Superior temporal gyrus (tissue), 1 donor: ENCODE results near the gene FHIT.
"Not testable (repeated sequence)": the region's sequence is repeated elsewhere in the genome, so short reads cannot be mapped to it uniquely, and the experiment has no call there.

Experiments
- DNase-seq: peaks from one replicate; pipeline ENCODE4 v3.0.0-alpha.2; 2016; ENCODE audit errors: extremely low spot score

The FHIT gene

GRCh38 chr3:60707452-60708020, 543.7 kb downstream of the FHIT start:
- no peak for DNase-seq

- no peak for DNase-seq
Observed at GRCh38 chr3:60703956-60704736, 547.1 kb downstream of the FHIT start.

GRCh38 chr3:60703008-60703407, 548.2 kb downstream of the FHIT start:
- DNase-seq = no peak

- DNase-seq = no peak
Observed at GRCh38 chr3:60698117-60698516, 553.1 kb downstream of the FHIT start.

GRCh38 chr3:60697132-60697531, 554.1 kb downstream of the FHIT start:
- DNase-seq = no peak

- DNase-seq = no peak
Observed at GRCh38 chr3:60696428-60697125, 554.7 kb downstream of the FHIT start.

GRCh38 chr3:60675424-60675823, 575.8 kb downstream of the FHIT start:
- no peak for DNase-seq

GRCh38 chr3:60674870-60675269, 576.4 kb downstream of the FHIT start:
- DNase-seq = no peak

GRCh38 chr3:60673123-60673522, 578.1 kb downstream of the FHIT start:
- no peak for DNase-seq

GRCh38 chr3:60672337-60672736, 578.9 kb downstream of the FHIT start:
- not testable (repeated sequence) for DNase-seq

GRCh38 chr3:60669636-60670035, 581.6 kb downstream of the FHIT start:
- no peak for DNase-seq

GRCh38 chr3:60660026-60660425, 591.2 kb downstream of the FHIT start:
- no peak for DNase-seq

GRCh38 chr3:60659098-60659497, 592.2 kb downstream of the FHIT start:
- no peak for DNase-seq

GRCh38 chr3:60657972-60658371, 593.3 kb downstream of the FHIT start:
- no peak for DNase-seq

- no peak for DNase-seq
Observed at GRCh38 chr3:60652829-60653228, 598.4 kb downstream of the FHIT start.

GRCh38 chr3:60651799-60652198, 599.5 kb downstream of the FHIT start:
- no peak for DNase-seq

- DNase-seq = no peak
Observed at GRCh38 chr3:60650171-60650570, 601.1 kb downstream of the FHIT start.

GRCh38 chr3:60645801-60646200, 605.5 kb downstream of the FHIT start:
- DNase-seq = no peak

GRCh38 chr3:60643831-60644230, 607.4 kb downstream of the FHIT start:
- no peak for DNase-seq

GRCh38 chr3:60641354-60641753, 609.9 kb downstream of the FHIT start:
- no peak for DNase-seq

GRCh38 chr3:60636846-60637245, 614.4 kb downstream of the FHIT start:
- no peak for DNase-seq

GRCh38 chr3:60633644-60634043, 617.6 kb downstream of the FHIT start:
- DNase-seq = no peak

GRCh38 chr3:60631509-60631908, 619.7 kb downstream of the FHIT start:
- no peak for DNase-seq
